GM23248 (cell line): ENCODE data around the gene XYLT2.

Experiments
- EZH2 ChIP-seq: fragments of 200-600 bp; sonication (generic); IDR thresholded peaks from 2 replicates; pipeline ENCODE4 v1.6.1; 2018; ENCODE audit warnings: antibody characterized with exemption, mild to moderate bottlenecking; ENCODE audit not compliant: insufficient read depth, poor library complexity, severe bottlenecking
- EZH2phosphoT487 ChIP-seq: fragments of 200-600 bp; sonication (generic); IDR thresholded peaks from 2 replicates; pipeline ENCODE4 v1.6.1; 2018; ENCODE audit warnings: antibody characterized with exemption, moderate library complexity, mild to moderate bottlenecking, low read depth; ENCODE audit not compliant: insufficient read depth

DNA sequence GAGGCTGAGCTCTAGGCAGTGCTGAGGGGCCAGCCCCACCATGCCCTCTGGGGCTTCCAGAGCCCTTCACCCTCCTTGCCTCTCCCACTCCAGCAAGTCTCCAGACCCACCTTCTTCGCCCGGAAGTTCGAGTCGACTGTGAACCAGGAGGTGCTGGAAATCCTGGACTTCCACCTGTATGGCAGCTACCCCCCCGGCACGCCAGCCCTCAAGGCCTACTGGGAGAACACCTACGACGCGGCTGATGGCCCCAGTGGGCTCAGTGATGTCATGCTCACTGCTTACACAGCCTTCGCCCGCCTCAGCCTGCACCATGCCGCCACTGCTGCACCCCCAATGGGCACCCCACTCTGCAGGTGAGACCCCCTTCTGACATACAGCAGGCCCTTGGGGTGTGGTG is 10.5 kb downstream of the XYLT2 start:
- TF ChIP-seq EZH2phosphoT487 (no peak), EZH2 (no peak)
